HEK293 (cell line): Measurements from ENCODE around the gene ZYG11B.

Source experiments
- ELK4 ChIP-seq: IDR thresholded peaks from 2 replicates; pipeline ENCODE4 v1.6.1; 2011; ENCODE audit warnings: mild to moderate bottlenecking, low read depth, low read length, borderline replicate concordance
- GLIS2 ChIP-seq: fragments of 450-650 bp; formaldehyde crosslinking; IDR thresholded peaks from 2 replicates; pipeline ENCODE4 v1.5.1; 2016; ENCODE audit warnings: missing biosample characterization, missing genetic modification characterization
- HOXA7 ChIP-seq: sonication (generic); formaldehyde crosslinking; IDR thresholded peaks from 2 replicates; pipeline ENCODE4 v1.8.1; 2022; ENCODE audit warnings: missing genetic modification reagents, borderline replicate concordance
- MYNN ChIP-seq: fragments of 450-650 bp; formaldehyde crosslinking; IDR thresholded peaks from 2 replicates; pipeline ENCODE4 v1.5.1; 2016; ENCODE audit warnings: missing biosample characterization, missing genetic modification characterization, borderline replicate concordance
- PRDM1 ChIP-seq: fragments of 450-650 bp; formaldehyde crosslinking; IDR thresholded peaks from 2 replicates; pipeline ENCODE4; 2016; ENCODE audit warnings: missing biosample characterization, missing genetic modification characterization
- PRDM4 ChIP-seq: fragments of 450-650 bp; formaldehyde crosslinking; IDR thresholded peaks from 2 replicates; pipeline ENCODE4 v1.5.1; 2017; ENCODE audit warnings: missing biosample characterization, missing genetic modification characterization
- SP7 ChIP-seq: fragments of 450-650 bp; formaldehyde crosslinking; IDR thresholded peaks from 2 replicates; pipeline ENCODE4 v1.5.1; 2016; ENCODE audit warnings: missing biosample characterization, missing genetic modification characterization
- ZBTB44 ChIP-seq: fragments of 450-650 bp; IDR thresholded peaks from 2 replicates; pipeline ENCODE4 v1.5.1; 2018; ENCODE audit warnings: missing biosample characterization, mild to moderate bottlenecking, missing genetic modification characterization
- ZBTB7A ChIP-seq: fragments of 450-650 bp; formaldehyde crosslinking; IDR thresholded peaks from 2 replicates; pipeline ENCODE4 v1.5.1; 2016; ENCODE audit warnings: low read depth, missing biosample characterization, missing genetic modification characterization
- ZNF10 ChIP-seq: fragments of 450-650 bp; formaldehyde crosslinking; IDR thresholded peaks from 2 replicates; pipeline ENCODE4 v1.5.1; 2017; ENCODE audit warnings: missing biosample characterization, missing genetic modification characterization
- ZNF138 ChIP-seq: fragments of 450-650 bp; formaldehyde crosslinking; IDR thresholded peaks from 2 replicates; pipeline ENCODE4 v1.5.1; 2016; ENCODE audit warnings: missing biosample characterization, missing genetic modification characterization, borderline replicate concordance
- ZNF140 ChIP-seq: fragments of 450-650 bp; formaldehyde crosslinking; IDR thresholded peaks from 2 replicates; pipeline ENCODE4 v1.5.1; 2016; ENCODE audit warnings: missing biosample characterization, missing genetic modification characterization
- ZNF18 ChIP-seq: fragments of 450-650 bp; formaldehyde crosslinking; IDR thresholded peaks from 2 replicates; pipeline ENCODE4 v1.5.1; 2016; ENCODE audit warnings: missing biosample characterization, missing genetic modification characterization
- ZNF335 ChIP-seq: fragments of 450-650 bp; formaldehyde crosslinking; conservative IDR thresholded peaks from 2 replicates; pipeline ENCODE4 v1.5.1; 2016; ENCODE audit warnings: missing biosample characterization, missing genetic modification characterization
- ZNF341 ChIP-seq: fragments of 450-650 bp; formaldehyde crosslinking; IDR thresholded peaks from 2 replicates; pipeline ENCODE4; 2016; ENCODE audit warnings: low read depth, missing biosample characterization, missing genetic modification characterization
- ZNF366 ChIP-seq: fragments of 450-650 bp; formaldehyde crosslinking; conservative IDR thresholded peaks from 2 replicates; pipeline ENCODE4 v1.5.1; 2016; ENCODE audit warnings: missing biosample characterization, missing genetic modification characterization
- ZNF501 ChIP-seq: fragments of 450-650 bp; formaldehyde crosslinking; IDR thresholded peaks from 2 replicates; pipeline ENCODE4 v1.5.1; 2016; ENCODE audit warnings: missing biosample characterization, missing genetic modification characterization
- ZNF610 ChIP-seq: fragments of 450-650 bp; formaldehyde crosslinking; IDR thresholded peaks from 2 replicates; pipeline ENCODE4 v1.5.1; 2016; ENCODE audit warnings: missing biosample characterization, missing genetic modification characterization, borderline replicate concordance
- ZNF629 ChIP-seq: fragments of 450-650 bp; formaldehyde crosslinking; IDR thresholded peaks from 2 replicates; pipeline ENCODE4 v1.5.1; 2017; ENCODE audit warnings: missing biosample characterization, missing genetic modification characterization
- ZNF660 ChIP-seq: fragments of 450-650 bp; IDR thresholded peaks from 2 replicates; pipeline ENCODE4 v1.5.1; 2018; ENCODE audit warnings: missing biosample characterization, mild to moderate bottlenecking, missing genetic modification characterization
- ZNF837 ChIP-seq: fragments of 450-650 bp; formaldehyde crosslinking; IDR thresholded peaks from 2 replicates; pipeline ENCODE4 v1.5.1; 2016; ENCODE audit warnings: missing biosample characterization, missing genetic modification characterization
- ZSCAN30 ChIP-seq: fragments of 450-650 bp; IDR thresholded peaks from 2 replicates; pipeline ENCODE4 v1.5.1; 2018; ENCODE audit warnings: missing biosample characterization, mild to moderate bottlenecking, missing genetic modification characterization, moderate library complexity
- TF ChIP-seq, protein P1 (sequence below): fragments of 450-650 bp; formaldehyde crosslinking; IDR thresholded peaks from 2 replicates; pipeline ENCODE4 v1.5.1; 2016; ENCODE audit warnings: missing biosample characterization, missing genetic modification characterization
- TF ChIP-seq, protein P2 (sequence below): fragments of 450-650 bp; formaldehyde crosslinking; conservative IDR thresholded peaks from 2 replicates; pipeline ENCODE4 v1.5.1; 2016; ENCODE audit warnings: low read depth, missing biosample characterization, missing genetic modification characterization

ZYG11B gene

GRCh38 chr1:52702886-52703787, 23.1 kb upstream of the ZYG11B start (continued):
- TF ChIP-seq, protein P1, sequence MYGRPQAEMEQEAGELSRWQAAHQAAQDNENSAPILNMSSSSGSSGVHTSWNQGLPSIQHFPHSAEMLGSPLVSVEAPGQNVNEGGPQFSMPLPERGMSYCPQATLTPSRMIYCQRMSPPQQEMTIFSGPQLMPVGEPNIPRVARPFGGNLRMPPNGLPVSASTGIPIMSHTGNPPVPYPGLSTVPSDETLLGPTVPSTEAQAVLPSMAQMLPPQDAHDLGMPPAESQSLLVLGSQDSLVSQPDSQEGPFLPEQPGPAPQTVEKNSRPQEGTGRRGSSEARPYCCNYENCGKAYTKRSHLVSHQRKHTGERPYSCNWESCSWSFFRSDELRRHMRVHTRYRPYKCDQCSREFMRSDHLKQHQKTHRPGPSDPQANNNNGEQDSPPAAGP, result 0 out of 2 replicates have a peak, but pooled peaks have one; percentile 65
- TF ChIP-seq ZBTB7A, result 0 out of 2 replicates have a peak, but pooled peaks have one; percentile 84
- TF ChIP-seq ZNF610 (tag by site-specific recombination), result no peak
- TF ChIP-seq ZSCAN30 (tag by site-specific recombination), result peak; percentile 80
- TF ChIP-seq ZNF660 (tag by site-specific recombination), result 0 out of 2 replicates have a peak, but pooled peaks have one; percentile 13
- TF ChIP-seq ZNF629 (tag by site-specific recombination), result peak; percentile 82
- TF ChIP-seq, protein P2, sequence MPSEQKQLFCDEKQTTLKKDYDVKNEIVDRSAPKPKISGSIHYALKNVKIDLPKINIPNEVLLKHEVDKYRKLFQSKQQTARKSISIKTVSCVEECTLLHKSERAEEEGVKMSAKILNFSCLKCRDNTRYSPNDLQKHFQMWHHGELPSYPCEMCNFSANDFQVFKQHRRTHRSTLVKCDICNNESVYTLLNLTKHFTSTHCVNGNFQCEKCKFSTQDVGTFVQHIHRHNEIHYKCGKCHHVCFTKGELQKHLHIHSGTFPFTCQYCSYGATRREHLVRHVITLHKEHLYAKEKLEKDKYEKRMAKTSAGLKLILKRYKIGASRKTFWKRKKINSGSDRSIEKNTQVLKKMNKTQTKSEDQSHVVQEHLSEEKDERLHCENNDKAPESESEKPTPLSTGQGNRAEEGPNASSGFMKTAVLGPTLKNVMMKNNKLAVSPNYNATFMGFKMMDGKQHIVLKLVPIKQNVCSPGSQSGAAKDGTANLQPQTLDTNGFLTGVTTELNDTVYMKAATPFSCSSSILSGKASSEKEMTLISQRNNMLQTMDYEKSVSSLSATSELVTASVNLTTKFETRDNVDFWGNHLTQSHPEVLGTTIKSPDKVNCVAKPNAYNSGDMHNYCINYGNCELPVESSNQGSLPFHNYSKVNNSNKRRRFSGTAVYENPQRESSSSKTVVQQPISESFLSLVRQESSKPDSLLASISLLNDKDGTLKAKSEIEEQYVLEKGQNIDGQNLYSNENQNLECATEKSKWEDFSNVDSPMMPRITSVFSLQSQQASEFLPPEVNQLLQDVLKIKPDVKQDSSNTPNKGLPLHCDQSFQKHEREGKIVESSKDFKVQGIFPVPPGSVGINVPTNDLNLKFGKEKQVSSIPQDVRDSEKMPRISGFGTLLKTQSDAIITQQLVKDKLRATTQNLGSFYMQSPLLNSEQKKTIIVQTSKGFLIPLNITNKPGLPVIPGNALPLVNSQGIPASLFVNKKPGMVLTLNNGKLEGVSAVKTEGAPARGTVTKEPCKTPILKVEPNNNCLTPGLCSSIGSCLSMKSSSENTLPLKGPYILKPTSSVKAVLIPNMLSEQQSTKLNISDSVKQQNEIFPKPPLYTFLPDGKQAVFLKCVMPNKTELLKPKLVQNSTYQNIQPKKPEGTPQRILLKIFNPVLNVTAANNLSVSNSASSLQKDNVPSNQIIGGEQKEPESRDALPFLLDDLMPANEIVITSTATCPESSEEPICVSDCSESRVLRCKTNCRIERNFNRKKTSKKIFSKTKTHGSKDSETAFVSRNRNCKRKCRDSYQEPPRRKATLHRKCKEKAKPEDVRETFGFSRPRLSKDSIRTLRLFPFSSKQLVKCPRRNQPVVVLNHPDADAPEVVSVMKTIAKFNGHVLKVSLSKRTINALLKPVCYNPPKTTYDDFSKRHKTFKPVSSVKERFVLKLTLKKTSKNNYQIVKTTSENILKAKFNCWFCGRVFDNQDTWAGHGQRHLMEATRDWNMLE (tag by site-specific recombination), result peak; percentile 51; the same call in 1 of the 2 replicates
- TF ChIP-seq ZNF501 (tag by site-specific recombination), result peak; percentile 95
- peak; percentile 99 for TF ChIP-seq ZNF335 (tag by site-specific recombination)
- TF ChIP-seq ZBTB44 (tag by site-specific recombination), result peak; percentile 87
- no peak for TF ChIP-seq ZNF140 (tag by site-specific recombination)
- peak; percentile 45; the same call in 1 of the 2 replicates for TF ChIP-seq ZNF10 (tag by site-specific recombination)
- TF ChIP-seq GLIS2 (tag by site-specific recombination), result peak; percentile 88
- no peak for TF ChIP-seq ZNF138 (tag by site-specific recombination)
- TF ChIP-seq PRDM4 (tag by site-specific recombination), result 0 out of 2 replicates have a peak, but pooled peaks have one; percentile 31
- TF ChIP-seq HOXA7 (CRISPR knock-in tag), result no peak
- TF ChIP-seq ELK4, result no peak
- TF ChIP-seq ZNF837 (tag by site-specific recombination), result no peak
- TF ChIP-seq MYNN (tag by site-specific recombination), result no peak
- peak; percentile 31; the same call in 1 of the 2 replicates for TF ChIP-seq PRDM1 (tag by site-specific recombination)
- peak; percentile 30 for TF ChIP-seq ZNF18 (tag by site-specific recombination)
- TF ChIP-seq ZNF366 (tag by site-specific recombination), result peak; percentile 55; the same call in 1 of the 2 replicates
- TF ChIP-seq ZNF341, result peak; percentile 100
- peak; percentile 91 for TF ChIP-seq SP7 (tag by site-specific recombination)
